Measurements from ENCODE around the gene SCYL3. TPM values are rescaled to one million over a fixed set of nuclear protein-coding genes. Genes with fewer than 3 reads are reported as not detected.

The SCYL3 gene
- total RNA-seq, 4 donors from 2014 or later: 17.2 to 24.0 (median 17.7) TPM

GRCh38 chr1:169928438-169929209 is 34.9 kb upstream of the SCYL3 start:
- no peak overlapping the region for H3K4me3 ChIP-seq (ENCODE audit: low read depth, poor library complexity, severe bottlenecking)
- no peak for DNase-seq (ENCODE audit: low spot score in 2 of 2)
- no peak for TF ChIP-seq POLR2A (IDR thresholded peaks at IDR 0.05)
- TF ChIP-seq, protein P1, sequence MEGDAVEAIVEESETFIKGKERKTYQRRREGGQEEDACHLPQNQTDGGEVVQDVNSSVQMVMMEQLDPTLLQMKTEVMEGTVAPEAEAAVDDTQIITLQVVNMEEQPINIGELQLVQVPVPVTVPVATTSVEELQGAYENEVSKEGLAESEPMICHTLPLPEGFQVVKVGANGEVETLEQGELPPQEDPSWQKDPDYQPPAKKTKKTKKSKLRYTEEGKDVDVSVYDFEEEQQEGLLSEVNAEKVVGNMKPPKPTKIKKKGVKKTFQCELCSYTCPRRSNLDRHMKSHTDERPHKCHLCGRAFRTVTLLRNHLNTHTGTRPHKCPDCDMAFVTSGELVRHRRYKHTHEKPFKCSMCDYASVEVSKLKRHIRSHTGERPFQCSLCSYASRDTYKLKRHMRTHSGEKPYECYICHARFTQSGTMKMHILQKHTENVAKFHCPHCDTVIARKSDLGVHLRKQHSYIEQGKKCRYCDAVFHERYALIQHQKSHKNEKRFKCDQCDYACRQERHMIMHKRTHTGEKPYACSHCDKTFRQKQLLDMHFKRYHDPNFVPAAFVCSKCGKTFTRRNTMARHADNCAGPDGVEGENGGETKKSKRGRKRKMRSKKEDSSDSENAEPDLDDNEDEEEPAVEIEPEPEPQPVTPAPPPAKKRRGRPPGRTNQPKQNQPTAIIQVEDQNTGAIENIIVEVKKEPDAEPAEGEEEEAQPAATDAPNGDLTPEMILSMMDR (IDR thresholded peaks at IDR 0.05): no peak
- intact Hi-C loops (cut with DNase I; ENCODE audit: low total_unique reads): no loop called here
- WGBS, 2 donors: 42% methylated on average over 6 of the region's 6 CpGs

GRCh38 chr1:169925505-169926482 is 32.1 kb upstream of the SCYL3 start:
- DNase-seq (ENCODE audit: low spot score in 2 of 2): no peak
- WGBS, 2 donors: 75 to 85% methylated on average over 3 of the region's 3 CpGs
- intact Hi-C loops (cut with DNase I; ENCODE audit: low total_unique reads): no loop called here
- TF ChIP-seq, protein P1 (IDR thresholded peaks at IDR 0.05): no peak
- TF ChIP-seq POLR2A (IDR thresholded peaks at IDR 0.05): no peak
- no peak overlapping the region for H3K4me3 ChIP-seq (ENCODE audit: low read depth, poor library complexity, severe bottlenecking)

- H3K4me3 ChIP-seq (ENCODE audit: low read depth, poor library complexity, severe bottlenecking): no peak overlapping the region
- DNase-seq (ENCODE audit: low spot score in 2 of 2): no peak
- WGBS, 2 donors: 82 to 87% methylated on average over 2 of the region's 2 CpGs
- intact Hi-C loops (cut with DNase I; ENCODE audit: low total_unique reads): no loop called here
- TF ChIP-seq POLR2A (IDR thresholded peaks at IDR 0.05): no peak
- TF ChIP-seq, protein P1 (IDR thresholded peaks at IDR 0.05): no peak
Observed at GRCh38 chr1:169924829-169925228, 31.1 kb upstream of the SCYL3 start.

DNA sequence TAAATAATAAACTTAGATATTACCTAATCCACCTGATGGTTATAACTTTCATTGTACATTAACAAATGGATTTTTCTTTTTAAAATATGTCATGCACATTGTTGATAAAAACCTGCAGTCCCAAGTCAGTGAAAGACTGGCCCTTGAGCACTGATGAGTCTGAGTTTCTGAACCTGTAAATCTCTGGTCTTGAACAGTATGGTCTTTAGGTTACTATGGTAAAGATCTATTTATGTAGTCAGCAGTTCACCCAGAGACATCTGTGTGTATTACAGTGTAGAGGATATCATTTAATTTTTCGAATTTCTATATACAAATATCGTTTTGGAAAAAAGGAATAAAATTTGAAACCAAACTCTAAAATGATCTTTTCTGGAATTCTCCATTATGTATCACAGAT is 30.4 kb upstream of the SCYL3 start:
- intact Hi-C loops (cut with DNase I; ENCODE audit: low total_unique reads): no loop called here
- TF ChIP-seq POLR2A (IDR thresholded peaks at IDR 0.05): no peak
- TF ChIP-seq, protein P1 (IDR thresholded peaks at IDR 0.05): no peak
- H3K4me3 ChIP-seq (ENCODE audit: low read depth, poor library complexity, severe bottlenecking): no peak overlapping the region
- WGBS, 2 donors: 93 to 95% methylated on average over 2 of the region's 2 CpGs
- no peak for DNase-seq (ENCODE audit: low spot score in 2 of 2)

DNA sequence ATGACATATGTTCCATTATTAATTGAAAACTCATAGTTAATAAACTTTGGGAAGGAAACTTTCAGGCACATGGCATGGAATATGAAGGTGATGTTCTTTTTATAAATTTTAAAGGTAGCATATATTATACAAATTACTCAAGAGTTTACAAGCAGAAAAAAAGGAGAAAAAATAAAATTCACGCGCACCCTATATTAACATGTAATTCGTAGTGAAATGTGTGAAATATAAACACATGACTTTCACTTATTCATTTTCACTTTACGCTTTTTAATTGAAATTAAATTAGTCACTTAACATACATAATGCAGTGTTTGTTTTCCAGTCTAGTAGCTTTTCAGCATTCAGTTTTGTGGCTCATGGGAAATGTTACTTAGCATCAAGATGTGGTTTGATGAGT is 27.4 kb upstream of the SCYL3 start:
- H3K4me3 ChIP-seq (ENCODE audit: low read depth, poor library complexity, severe bottlenecking): no peak overlapping the region
- intact Hi-C loops (cut with DNase I; ENCODE audit: low total_unique reads): no loop called here
- TF ChIP-seq POLR2A (IDR thresholded peaks at IDR 0.05): no peak
- TF ChIP-seq, protein P1 (IDR thresholded peaks at IDR 0.05): no peak
- 95 to 97% methylated on average over 4 of the region's 4 CpGs for WGBS, 2 donors
- DNase-seq (ENCODE audit: low spot score in 2 of 2): no peak

Data from lower leg skin (tissue), 4 donors.